Measurements from ENCODE around the gene SLCO1A2.

DNA sequence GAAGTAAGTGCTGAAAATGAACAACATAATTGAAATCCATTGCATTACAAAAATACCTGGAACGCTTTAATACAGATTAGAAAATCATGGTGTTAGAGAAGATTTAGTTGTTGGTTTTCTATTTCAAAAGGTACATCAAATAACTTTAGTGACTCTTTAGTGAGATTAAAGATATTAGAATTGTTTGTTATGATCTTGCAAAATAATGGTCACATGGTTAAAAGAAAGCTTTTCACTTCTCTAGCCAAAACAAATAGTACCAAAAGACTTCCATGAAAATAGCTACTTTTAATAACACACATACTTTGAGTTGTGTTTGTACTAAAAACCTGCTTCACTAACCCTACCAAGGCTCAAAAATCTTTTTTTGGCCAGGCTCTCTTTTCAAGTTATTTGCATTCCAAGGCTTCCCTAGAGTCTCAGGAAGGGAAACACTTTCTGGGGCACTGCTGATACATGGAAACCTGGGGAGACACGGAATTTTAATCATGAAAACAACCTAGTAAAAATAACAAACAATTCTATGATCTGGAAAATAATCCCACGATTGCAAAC, at the start of gene SLCO1A2:
- TF ChIP-seq, protein P1, sequence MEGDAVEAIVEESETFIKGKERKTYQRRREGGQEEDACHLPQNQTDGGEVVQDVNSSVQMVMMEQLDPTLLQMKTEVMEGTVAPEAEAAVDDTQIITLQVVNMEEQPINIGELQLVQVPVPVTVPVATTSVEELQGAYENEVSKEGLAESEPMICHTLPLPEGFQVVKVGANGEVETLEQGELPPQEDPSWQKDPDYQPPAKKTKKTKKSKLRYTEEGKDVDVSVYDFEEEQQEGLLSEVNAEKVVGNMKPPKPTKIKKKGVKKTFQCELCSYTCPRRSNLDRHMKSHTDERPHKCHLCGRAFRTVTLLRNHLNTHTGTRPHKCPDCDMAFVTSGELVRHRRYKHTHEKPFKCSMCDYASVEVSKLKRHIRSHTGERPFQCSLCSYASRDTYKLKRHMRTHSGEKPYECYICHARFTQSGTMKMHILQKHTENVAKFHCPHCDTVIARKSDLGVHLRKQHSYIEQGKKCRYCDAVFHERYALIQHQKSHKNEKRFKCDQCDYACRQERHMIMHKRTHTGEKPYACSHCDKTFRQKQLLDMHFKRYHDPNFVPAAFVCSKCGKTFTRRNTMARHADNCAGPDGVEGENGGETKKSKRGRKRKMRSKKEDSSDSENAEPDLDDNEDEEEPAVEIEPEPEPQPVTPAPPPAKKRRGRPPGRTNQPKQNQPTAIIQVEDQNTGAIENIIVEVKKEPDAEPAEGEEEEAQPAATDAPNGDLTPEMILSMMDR (optimal IDR thresholded peaks at IDR 0.05 in 1 of 3, IDR thresholded peaks at IDR 0.05 in 1 of 3, conservative IDR thresholded peaks at IDR 0.05 in 1 of 3; ENCODE audit: extremely low read depth in 1 of 3, insufficient read depth in 2 of 3, low read length in 3 of 3), result no peak
- TF ChIP-seq EZH2 (IDR thresholded peaks at IDR 0.05; ENCODE audit: low read length), result no peak

Measured in keratinocyte (primary cell).